ENCODE data around the gene LRRK2. TPM values are rescaled to one million over a fixed set of nuclear protein-coding genes. Genes with fewer than 3 reads are reported as not detected.

The LRRK2 gene
- polyA plus RNA-seq, 1 donor (not counting 4 experiments of a cell fraction or from before 2014, with no cell fraction given): 0.25 TPM

DNA sequence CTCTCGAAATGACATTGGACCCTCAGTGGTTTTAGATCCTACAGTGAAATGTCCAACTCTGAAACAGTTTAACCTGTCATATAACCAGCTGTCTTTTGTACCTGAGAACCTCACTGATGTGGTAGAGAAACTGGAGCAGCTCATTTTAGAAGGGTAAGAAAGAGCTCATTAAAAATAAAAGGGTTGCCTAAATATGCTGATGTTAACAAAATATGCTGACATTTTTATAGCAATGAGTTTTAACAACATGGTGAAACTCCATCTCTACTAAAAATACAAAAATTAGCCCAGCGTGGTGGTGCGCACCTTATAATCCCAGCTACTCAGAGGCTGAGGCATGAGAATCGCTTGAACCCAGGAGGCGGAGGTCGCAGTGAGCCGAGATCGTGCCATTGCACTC is 73.5 kb downstream of the LRRK2 start:
- dilution Hi-C loops (cut with MboI; ENCODE audit: extremely low pct_ligation_motif_present, low sequenced_read_pairs): no loop called here
- Histone ChIP-seq H3K79me2 (ENCODE audit: control insufficient read depth, insufficient read depth, low read length) (no peaks in the 10 kb centered on the region), H3K4me3 (ENCODE audit: control insufficient read depth in 2 of 3, extremely low read depth in 1 of 3, insufficient read depth in 2 of 3, low read depth in 1 of 3, low read length in 3 of 3) (no peak overlapping the region), H3K9me1 (ENCODE audit: control insufficient read depth, extremely low read depth, insufficient read depth, low read length) (no peaks in the 10 kb centered on the region), H3K27ac (ENCODE audit: control insufficient read depth, insufficient read depth, low read length) (no peak overlapping the region), H2AFZ (ENCODE audit: control insufficient read depth, low read length) (no peak overlapping the region), H3K9ac (ENCODE audit: control insufficient read depth, extremely low read depth, insufficient read depth, low read length) (no peak overlapping the region), H3K36me3 (ENCODE audit: control insufficient read depth in 2 of 2, extremely low read depth in 1 of 2, insufficient read depth in 2 of 2, low read length in 2 of 2) (no peaks in the 10 kb centered on the region), H3K27me3 (ENCODE audit: control insufficient read depth, extremely low read depth, insufficient read depth, low read length) (no peaks in the 10 kb centered on the region), H4K20me1 (ENCODE audit: control insufficient read depth, extremely low read depth, insufficient read depth, low read length) (no peaks in the 10 kb centered on the region), H3K4me1 (ENCODE audit: control insufficient read depth, extremely low read depth, insufficient read depth, low read length) (no peaks in the 10 kb centered on the region), H3K9me3 (ENCODE audit: control insufficient read depth, low read depth, low read length) (no peaks in the 10 kb centered on the region), H3K4me2 (ENCODE audit: control insufficient read depth, extremely low read depth, insufficient read depth, low read depth, low read length) (no peak overlapping the region)
- DNase-seq (ENCODE audit: low read depth, low spot score): no peak
- TF ChIP-seq, protein P1, sequence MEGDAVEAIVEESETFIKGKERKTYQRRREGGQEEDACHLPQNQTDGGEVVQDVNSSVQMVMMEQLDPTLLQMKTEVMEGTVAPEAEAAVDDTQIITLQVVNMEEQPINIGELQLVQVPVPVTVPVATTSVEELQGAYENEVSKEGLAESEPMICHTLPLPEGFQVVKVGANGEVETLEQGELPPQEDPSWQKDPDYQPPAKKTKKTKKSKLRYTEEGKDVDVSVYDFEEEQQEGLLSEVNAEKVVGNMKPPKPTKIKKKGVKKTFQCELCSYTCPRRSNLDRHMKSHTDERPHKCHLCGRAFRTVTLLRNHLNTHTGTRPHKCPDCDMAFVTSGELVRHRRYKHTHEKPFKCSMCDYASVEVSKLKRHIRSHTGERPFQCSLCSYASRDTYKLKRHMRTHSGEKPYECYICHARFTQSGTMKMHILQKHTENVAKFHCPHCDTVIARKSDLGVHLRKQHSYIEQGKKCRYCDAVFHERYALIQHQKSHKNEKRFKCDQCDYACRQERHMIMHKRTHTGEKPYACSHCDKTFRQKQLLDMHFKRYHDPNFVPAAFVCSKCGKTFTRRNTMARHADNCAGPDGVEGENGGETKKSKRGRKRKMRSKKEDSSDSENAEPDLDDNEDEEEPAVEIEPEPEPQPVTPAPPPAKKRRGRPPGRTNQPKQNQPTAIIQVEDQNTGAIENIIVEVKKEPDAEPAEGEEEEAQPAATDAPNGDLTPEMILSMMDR (optimal IDR thresholded peaks at IDR 0.05 in 1 of 3, IDR thresholded peaks at IDR 0.05 in 1 of 3, conservative IDR thresholded peaks at IDR 0.05 in 1 of 3; ENCODE audit: extremely low read depth in 1 of 3, insufficient read depth in 2 of 3, low read length in 3 of 3): no peak
- no peak for TF ChIP-seq EZH2 (IDR thresholded peaks at IDR 0.05; ENCODE audit: low read length)
- FAIRE-seq: no peak

DNA sequence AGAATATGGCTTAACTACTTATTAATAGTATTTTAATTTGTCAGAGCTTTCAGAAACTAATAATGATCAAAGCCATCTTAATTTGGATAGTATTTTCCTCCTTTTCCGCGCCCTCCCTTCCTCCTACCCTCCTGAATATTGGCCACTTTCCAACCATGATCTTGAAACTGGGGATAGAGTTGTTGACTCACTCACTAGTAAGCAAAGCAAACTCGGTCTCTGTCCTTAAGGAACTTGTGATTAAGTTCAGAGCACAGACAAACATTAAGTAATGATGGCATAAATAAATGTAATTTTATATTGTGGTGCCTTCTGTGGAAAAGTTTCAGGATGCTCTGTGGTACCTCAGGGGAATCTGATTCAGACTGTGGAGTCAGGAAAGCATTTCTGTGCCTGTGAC is 75.7 kb downstream of the LRRK2 start:
- no peaks in the 10 kb centered on the region for H3K9me3 ChIP-seq (ENCODE audit: control insufficient read depth, low read depth, low read length)
- no peaks in the 10 kb centered on the region for H3K79me2 ChIP-seq (ENCODE audit: control insufficient read depth, insufficient read depth, low read length)
- H3K27me3 ChIP-seq (ENCODE audit: control insufficient read depth, extremely low read depth, insufficient read depth, low read length): no peaks in the 10 kb centered on the region
- DNase-seq (ENCODE audit: low read depth, low spot score) (no peak), FAIRE-seq (no peak)
- dilution Hi-C loops (cut with MboI; ENCODE audit: extremely low pct_ligation_motif_present, low sequenced_read_pairs): no loop called here
- no peak overlapping the region for H2AFZ ChIP-seq (ENCODE audit: control insufficient read depth, low read length)
- H3K4me1 ChIP-seq (ENCODE audit: control insufficient read depth, extremely low read depth, insufficient read depth, low read length): no peaks in the 10 kb centered on the region
- no peaks in the 10 kb centered on the region for H4K20me1 ChIP-seq (ENCODE audit: control insufficient read depth, extremely low read depth, insufficient read depth, low read length)
- TF ChIP-seq EZH2 (IDR thresholded peaks at IDR 0.05; ENCODE audit: low read length): no peak
- TF ChIP-seq, protein P1 (optimal IDR thresholded peaks at IDR 0.05 in 1 of 3, IDR thresholded peaks at IDR 0.05 in 1 of 3, conservative IDR thresholded peaks at IDR 0.05 in 1 of 3; ENCODE audit: extremely low read depth in 1 of 3, insufficient read depth in 2 of 3, low read length in 3 of 3): no peak
- no peak overlapping the region for H3K4me2 ChIP-seq (ENCODE audit: control insufficient read depth, extremely low read depth, insufficient read depth, low read depth, low read length)
- no peaks in the 10 kb centered on the region for H3K9me1 ChIP-seq (ENCODE audit: control insufficient read depth, extremely low read depth, insufficient read depth, low read length)
- H3K9ac ChIP-seq (ENCODE audit: control insufficient read depth, extremely low read depth, insufficient read depth, low read length): no peak overlapping the region
- no peaks in the 10 kb centered on the region for H3K36me3 ChIP-seq (ENCODE audit: control insufficient read depth in 2 of 2, extremely low read depth in 1 of 2, insufficient read depth in 2 of 2, low read length in 2 of 2)
- no peak overlapping the region for H3K27ac ChIP-seq (ENCODE audit: control insufficient read depth, insufficient read depth, low read length)
- no peak overlapping the region for H3K4me3 ChIP-seq (ENCODE audit: control insufficient read depth in 2 of 3, extremely low read depth in 1 of 3, insufficient read depth in 2 of 3, low read depth in 1 of 3, low read length in 3 of 3)

Data from keratinocyte (primary cell).